GM19455 (cell line): Measurements from ENCODE around the gene FSTL4.
"Not testable (repeated sequence)": the region's sequence is repeated elsewhere in the genome, so short reads cannot be mapped to it uniquely, and the experiment has no call there.

Experiments used
- ATAC-seq: cut with Tn5 transposase; IDR thresholded peaks from one replicate; pipeline ENCODE4 v1.9.1; 2021; ENCODE audit not compliant: unreplicated experiment

Gene FSTL4

GRCh38 chr5:133460172-133460758 lies 152.1 kb downstream of the FSTL4 start:
- ATAC-seq = no peak

DNA sequence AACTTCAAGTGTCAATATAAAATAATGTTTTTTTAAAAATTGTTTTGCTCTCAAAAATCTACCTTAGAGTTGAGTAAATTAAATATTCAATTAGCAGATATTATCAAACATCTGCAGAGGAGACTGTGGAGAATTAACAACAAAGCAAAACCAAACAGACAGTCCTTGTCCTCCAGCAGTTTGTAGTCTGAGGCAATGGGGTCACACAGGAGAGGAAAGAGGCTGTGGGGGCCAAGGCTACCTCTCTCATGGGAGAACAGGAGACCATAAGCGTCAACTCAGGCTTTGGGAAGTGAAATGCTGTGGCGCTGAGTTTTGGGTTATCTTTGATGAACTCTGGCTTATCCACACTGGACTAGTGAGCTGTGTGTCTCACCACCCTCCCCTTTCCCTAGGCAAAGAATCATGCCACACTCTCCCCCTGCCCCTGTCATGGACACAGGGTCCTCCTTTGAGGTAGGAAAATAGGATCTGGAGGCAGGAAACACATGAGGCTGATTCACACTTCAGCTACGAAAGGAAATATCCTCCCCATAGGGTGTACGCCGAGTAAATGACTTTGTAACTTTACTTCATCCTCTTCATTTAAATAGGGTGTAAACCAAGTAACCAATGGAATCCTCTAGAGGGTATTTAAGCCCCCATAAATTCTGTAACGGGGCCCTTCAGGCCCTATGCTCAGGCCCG lies 152.7 kb downstream of the FSTL4 start:
- no peak for ATAC-seq

DNA sequence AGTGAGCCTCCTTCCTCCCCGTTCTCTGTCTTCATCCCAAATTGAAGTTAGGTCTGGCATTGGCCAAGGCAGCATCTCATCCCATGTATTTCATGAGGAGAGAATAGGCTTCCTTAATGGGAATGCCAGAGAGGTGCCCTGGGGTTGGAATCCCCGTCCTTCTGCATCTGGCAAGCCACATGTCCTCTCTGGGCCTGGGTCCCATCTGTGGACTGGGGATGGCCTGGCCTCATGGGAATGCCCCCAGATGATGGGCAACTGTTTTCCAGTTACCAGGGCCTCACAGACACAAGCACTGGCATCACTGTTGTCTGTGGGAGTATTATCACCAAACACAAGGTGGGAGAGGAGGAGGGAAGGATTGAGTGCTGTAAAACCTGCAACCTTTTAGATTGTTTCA lies 153.9 kb downstream of the FSTL4 start:
- ATAC-seq = no peak

- no peak for ATAC-seq
Measured at GRCh38 chr5:133457439-133458355, 154.6 kb downstream of the FSTL4 start.

DNA sequence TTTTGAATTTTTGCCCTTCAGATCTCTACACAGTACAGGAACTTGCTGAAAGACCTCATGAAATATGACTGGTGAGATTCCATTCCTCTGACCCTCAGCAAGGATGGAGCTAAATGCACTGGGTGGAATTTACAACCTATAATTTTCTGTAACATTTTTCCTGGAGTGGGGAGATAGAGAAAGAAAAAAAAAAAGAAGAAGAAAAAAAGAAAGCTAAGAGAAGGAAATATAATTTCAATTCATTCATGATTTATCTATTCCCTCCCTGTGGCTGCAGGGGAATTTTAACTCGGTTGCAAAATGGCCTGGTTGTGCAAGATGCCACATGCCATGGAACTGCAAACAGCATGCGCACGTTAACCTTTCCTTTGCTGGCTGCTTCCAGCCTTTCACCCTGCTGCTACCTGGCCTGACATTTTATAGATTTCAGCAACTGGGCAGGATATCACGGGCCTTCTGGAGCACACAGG lies 155.4 kb downstream of the FSTL4 start:
- no peak for ATAC-seq

DNA sequence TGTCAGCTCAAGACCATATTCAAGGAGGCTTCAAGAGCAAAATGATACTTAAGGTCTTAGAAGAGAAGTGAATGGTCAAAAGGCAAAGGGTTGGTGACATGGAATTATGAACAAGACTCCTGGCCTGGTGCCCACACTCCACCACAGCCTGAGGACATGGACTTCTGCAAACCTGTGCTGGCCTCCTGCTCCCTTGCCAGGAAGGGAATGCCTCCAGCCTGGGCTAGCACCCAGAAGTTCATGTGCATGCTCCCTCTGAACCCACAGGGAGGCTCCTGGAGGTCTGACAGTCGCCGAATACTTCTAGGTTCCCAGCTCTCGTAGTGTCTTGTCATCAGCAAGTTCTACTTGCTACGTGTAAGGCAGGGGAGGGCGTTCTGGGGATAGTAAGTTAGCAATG lies 156.7 kb downstream of the FSTL4 start:
- no peak for ATAC-seq

DNA sequence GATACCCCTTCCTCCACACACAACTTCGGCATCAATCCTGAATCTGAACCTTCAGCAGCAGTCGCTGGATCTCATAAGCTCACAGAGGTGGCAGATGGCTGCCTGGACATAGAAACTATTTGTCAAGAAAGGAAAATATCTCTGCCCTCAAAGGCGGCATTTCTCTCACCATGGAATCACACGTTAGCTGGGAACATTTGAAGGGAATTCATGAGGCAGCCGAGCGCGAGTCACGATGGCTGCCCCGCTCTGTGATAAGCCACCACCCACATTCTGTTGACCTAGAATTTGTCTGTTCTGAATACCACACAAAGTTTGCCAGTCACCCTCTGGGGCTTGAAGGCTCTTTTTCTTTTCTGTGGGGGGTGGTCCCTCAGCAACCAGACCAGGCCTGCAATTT lies 157.9 kb downstream of the FSTL4 start:
- ATAC-seq = no peak

- ATAC-seq = no peak
Measured at GRCh38 chr5:133453831-133454230, 158.5 kb downstream of the FSTL4 start.

GRCh38 chr5:133453084-133453780 lies 159.1 kb downstream of the FSTL4 start:
- no peak for ATAC-seq

GRCh38 chr5:133451926-133452325 lies 160.4 kb downstream of the FSTL4 start:
- no peak for ATAC-seq

GRCh38 chr5:133450286-133450685 lies 162.1 kb downstream of the FSTL4 start:
- ATAC-seq = no peak

DNA sequence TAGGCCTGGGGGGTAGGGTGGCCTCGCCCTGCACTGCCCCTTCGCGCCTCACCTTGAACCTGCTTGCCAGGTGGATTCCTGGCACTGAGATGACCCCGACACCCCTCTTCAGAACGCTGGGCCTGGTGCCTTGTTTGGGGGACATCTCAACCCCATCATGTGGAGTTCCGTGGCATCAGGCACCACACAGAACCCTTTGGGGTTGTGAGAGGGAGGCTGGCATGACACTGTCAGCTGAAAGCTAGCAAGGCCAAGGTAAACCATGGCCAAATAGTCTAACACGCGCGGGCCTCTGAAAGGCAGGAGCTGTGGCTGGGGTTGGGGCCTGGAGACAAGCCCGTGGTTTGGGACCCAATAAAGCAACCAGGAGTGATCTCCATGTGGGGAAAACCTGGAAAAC lies 163.2 kb downstream of the FSTL4 start:
- no peak for ATAC-seq

DNA sequence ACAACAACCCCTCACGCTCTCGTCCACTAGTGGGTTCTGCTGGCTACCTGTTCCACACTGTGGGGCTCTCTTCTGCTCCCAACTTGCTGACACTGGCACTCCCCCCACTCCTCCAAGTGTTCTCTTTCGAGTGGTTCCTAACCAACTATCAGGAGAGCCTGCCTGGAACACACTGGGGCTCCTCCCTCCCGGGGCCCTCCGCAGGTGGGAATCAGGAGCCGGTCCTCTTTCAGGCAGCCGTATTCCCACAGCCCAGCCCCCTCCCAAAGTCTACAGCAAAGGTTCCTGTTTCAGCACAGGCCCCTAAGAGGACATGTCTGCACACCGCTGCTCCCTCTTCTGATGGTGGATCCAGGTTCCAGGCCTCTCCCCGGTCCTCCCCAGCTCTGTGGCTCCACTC lies 165.9 kb downstream of the FSTL4 start:
- no peak for ATAC-seq

- ATAC-seq = no peak
Measured at GRCh38 chr5:133445744-133446143, 166.6 kb downstream of the FSTL4 start.

GRCh38 chr5:133445204-133445603 lies 167.1 kb downstream of the FSTL4 start:
- ATAC-seq = not testable (repeated sequence)

DNA sequence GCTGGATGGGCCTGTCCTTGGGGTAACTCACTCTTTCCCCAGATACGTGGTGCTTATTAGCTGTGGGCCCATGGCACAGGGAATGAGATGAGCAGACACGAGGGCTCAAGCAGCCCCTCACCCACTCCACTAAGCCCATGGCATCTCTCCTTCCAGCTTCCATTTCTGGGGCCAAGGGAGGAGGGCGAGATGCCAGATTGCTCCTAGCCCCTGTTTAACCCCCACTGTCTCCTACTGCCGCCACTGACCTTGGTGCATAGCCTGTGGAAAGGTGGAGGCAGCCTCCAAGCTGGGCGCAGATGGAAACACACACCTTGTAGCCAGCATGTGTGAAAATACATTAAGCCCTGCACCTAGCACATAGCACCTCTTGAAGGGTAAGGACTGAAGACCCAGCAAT lies 167.6 kb downstream of the FSTL4 start:
- no peak for ATAC-seq

DNA sequence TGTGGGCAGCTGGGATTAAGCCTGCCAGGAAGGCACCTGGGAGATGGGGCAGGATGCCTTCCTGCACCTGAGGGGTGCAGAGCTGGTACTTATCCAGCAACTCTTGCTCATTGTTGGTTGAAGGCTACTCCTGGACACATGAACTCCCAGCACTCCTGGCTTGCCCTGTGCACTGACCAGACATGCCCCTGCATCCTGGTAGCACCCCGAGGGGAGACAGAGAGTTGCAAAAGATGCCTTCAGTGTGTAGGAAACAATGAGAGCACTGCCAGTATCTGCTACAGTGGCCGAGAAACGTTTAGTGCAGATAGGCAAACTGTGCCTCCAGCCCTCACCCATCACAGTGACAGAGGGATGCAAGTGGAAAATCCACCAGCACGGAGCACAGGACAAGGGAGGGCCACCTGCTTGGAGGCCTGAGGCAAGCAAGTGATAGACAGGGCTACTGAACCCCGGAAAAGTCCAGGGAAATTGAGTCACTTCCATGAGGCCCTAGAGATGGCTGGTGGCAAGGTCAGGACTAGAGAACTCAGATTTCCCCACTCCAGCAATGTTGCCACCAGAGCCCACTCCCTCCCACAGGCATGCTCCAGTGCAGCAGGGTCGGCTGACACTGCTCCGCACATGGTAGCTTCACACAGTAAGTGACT lies 171.1 kb downstream of the FSTL4 start:
- no peak for ATAC-seq

DNA sequence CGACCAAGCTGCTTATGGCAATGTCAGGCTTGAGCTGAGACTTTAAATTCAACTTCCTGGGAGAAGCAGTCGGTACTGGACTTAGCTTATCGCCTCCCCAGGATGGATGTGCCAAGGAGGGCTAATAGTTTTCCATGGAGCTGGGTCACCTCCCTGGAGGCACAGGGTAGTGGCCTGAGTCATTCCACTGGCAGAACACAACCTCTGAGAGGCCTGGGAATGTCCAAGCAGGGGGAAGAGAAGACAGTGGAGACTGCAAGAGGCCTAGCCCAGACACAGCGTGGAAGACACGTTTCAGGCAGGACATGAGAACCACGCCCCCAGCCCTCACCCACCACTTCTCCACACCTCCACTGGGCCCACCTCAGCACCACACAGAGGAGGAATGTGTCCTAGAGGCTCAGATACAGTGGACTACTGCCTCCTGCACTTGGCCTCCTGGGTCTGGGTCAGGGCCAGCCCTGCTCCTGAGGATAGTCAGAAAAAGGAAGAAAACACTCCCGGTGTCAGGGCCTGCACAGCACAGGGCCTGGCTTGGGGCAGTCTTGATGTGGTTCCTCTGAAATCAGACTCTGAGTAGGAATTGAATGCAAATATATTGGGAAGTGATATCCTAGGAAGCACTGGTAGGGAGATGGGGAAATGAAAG lies 171.8 kb downstream of the FSTL4 start:
- no peak for ATAC-seq

- no peak for ATAC-seq
Measured at GRCh38 chr5:133439859-133440258, 172.5 kb downstream of the FSTL4 start.

DNA sequence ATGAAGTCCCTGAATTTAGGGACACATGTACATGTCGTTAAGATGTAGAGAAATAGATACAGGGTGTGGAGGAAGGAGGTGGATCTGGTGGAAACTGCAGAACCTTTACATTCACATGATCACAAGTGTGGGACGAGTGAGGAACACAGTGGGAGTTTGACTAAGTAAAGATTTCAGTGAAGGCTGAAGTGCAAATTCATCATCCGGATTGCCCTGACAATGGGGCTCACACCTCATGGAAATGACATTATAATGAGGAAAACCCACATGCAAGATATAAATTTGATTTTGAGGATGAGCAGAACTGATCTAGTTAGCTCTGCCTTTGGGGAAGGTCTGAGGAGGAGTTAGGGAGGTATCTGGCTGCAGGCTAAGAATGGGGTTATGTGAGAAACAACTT lies 173.9 kb downstream of the FSTL4 start:
- ATAC-seq = no peak
